ENCODE results near the gene CDK4. TPM values are rescaled to one million over a fixed set of nuclear protein-coding genes. Genes with fewer than 3 reads are reported as not detected.

The CDK4 gene
- total and polyA plus RNA-seq, 2 of the 13 experiments (the other 11 are each of a cell fraction or from before 2014, with no cell fraction given), result 191 to 209 TPM

DNA sequence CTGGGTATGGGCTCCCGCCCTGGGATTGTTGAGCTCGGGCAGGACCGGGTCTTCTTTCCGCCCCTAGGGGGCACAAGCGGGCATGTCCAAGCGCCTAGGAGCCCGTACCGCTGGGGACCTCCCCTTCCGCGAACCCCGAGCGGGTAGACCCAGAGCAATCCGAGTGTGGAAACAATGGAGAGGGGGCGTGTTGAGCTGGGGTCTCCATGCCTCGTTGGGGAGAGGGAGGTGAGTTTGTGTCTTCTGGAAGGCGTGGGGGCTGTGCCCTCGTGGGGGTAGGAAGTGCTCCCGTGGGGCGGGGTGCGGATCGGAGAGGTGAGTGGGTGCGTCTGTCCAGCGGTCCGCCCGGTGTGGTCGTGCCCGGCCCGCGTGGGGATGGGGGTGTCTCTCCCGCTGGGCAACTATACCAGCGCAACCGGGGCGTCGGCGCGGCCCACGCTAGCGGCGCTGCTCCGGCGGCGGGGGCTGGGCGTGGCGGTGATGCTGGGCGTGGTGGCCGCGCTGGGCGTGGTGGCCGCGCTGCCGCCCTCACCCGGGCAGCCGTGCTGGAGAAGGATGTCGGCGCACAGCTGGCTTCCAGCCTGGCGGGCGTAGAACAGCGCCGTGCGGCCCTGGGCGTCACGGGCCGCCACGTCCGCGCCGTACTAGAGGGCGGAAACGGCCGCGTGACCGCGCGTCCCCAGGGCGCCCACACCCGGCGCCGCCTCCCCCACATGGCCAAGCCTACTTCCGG is 25.8 kb downstream of the CDK4 start (continued):
- TF ChIP-seq HDAC1 (CRISPR knock-in tag; IDR thresholded peaks at IDR 0.05) (peak; percentile 42; the same call in 1 of the 2 replicates), SAFB2 (CRISPR knock-in tag; IDR thresholded peaks at IDR 0.05; ENCODE audit: borderline replicate concordance, low read depth) (peak; percentile 59; the same call in 1 of the 2 replicates), FOSL2 (CRISPR knock-in tag; IDR thresholded peaks at IDR 0.05) (no peak), ZNF205 (CRISPR knock-in tag; IDR thresholded peaks at IDR 0.05) (no peak; the same call in 1 of the 2 replicates), DNMT3B (CRISPR knock-in tag; conservative IDR thresholded peaks at IDR 0.05) (no peak), ZNF383 (CRISPR knock-in tag; IDR thresholded peaks at IDR 0.05; ENCODE audit: borderline replicate concordance) (no peak), MAFF (IDR thresholded peaks at IDR 0.05; ENCODE audit: low read depth, low read length) (no peak), CEBPB (IDR thresholded peaks at IDR 0.05; ENCODE audit: borderline replicate concordance, low read depth, low read length) (no peak), BRCA1 (CRISPR knock-in tag; IDR thresholded peaks at IDR 0.05) (no peak), ZBTB20 (CRISPR knock-in tag; IDR thresholded peaks at IDR 0.05; ENCODE audit: borderline replicate concordance, low read depth) (no peak; the same call in 1 of the 2 replicates), ZNF292 (CRISPR knock-in tag; IDR thresholded peaks at IDR 0.05; ENCODE audit: borderline replicate concordance, low read depth) (no peak), ZNF263 (CRISPR knock-in tag; IDR thresholded peaks at IDR 0.05) (no peak), ZNF775 (CRISPR knock-in tag; IDR thresholded peaks at IDR 0.05; ENCODE audit: borderline replicate concordance) (no peak), SSRP1 (CRISPR knock-in tag; IDR thresholded peaks at IDR 0.05) (no peak; the same call in 1 of the 2 replicates), ELF1 (CRISPR knock-in tag; IDR thresholded peaks at IDR 0.05) (peak; percentile 63; the same call in 1 of the 2 replicates), SP140L (CRISPR knock-in tag; IDR thresholded peaks at IDR 0.05; ENCODE audit: borderline replicate concordance) (no peak), ZNF354B (CRISPR knock-in tag; IDR thresholded peaks at IDR 0.05) (no peak), KLF12 (CRISPR knock-in tag; IDR thresholded peaks at IDR 0.05; ENCODE audit: borderline replicate concordance) (peak; percentile 79; the same call in 1 of the 2 replicates), NFKB2 (CRISPR knock-in tag; IDR thresholded peaks at IDR 0.05; ENCODE audit: borderline replicate concordance) (peak; percentile 58; the same call in 1 of the 2 replicates)
- TF ChIP-seq, protein P1, sequence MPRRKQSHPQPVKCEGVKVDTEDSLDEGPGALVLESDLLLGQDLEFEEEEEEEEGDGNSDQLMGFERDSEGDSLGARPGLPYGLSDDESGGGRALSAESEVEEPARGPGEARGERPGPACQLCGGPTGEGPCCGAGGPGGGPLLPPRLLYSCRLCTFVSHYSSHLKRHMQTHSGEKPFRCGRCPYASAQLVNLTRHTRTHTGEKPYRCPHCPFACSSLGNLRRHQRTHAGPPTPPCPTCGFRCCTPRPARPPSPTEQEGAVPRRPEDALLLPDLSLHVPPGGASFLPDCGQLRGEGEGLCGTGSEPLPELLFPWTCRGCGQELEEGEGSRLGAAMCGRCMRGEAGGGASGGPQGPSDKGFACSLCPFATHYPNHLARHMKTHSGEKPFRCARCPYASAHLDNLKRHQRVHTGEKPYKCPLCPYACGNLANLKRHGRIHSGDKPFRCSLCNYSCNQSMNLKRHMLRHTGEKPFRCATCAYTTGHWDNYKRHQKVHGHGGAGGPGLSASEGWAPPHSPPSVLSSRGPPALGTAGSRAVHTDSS (CRISPR knock-in tag; conservative IDR thresholded peaks at IDR 0.05), result no peak
- TF ChIP-seq, protein P2, sequence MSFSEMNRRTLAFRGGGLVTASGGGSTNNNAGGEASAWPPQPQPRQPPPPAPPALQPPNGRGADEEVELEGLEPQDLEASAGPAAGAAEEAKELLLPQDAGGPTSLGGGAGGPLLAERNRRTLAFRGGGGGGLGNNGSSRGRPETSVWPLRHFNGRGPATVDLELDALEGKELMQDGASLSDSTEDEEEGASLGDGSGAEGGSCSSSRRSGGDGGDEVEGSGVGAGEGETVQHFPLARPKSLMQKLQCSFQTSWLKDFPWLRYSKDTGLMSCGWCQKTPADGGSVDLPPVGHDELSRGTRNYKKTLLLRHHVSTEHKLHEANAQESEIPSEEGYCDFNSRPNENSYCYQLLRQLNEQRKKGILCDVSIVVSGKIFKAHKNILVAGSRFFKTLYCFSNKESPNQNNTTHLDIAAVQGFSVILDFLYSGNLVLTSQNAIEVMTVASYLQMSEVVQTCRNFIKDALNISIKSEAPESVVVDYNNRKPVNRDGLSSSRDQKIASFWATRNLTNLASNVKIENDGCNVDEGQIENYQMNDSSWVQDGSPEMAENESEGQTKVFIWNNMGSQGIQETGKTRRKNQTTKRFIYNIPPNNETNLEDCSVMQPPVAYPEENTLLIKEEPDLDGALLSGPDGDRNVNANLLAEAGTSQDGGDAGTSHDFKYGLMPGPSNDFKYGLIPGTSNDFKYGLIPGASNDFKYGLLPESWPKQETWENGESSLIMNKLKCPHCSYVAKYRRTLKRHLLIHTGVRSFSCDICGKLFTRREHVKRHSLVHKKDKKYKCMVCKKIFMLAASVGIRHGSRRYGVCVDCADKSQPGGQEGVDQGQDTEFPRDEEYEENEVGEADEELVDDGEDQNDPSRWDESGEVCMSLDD (CRISPR knock-in tag; IDR thresholded peaks at IDR 0.05; ENCODE audit: borderline replicate concordance), result peak; percentile 20; the same call in 1 of the 2 replicates
- TF ChIP-seq, protein P3, sequence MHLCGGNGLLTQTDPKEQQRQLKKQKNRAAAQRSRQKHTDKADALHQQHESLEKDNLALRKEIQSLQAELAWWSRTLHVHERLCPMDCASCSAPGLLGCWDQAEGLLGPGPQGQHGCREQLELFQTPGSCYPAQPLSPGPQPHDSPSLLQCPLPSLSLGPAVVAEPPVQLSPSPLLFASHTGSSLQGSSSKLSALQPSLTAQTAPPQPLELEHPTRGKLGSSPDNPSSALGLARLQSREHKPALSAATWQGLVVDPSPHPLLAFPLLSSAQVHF (CRISPR knock-in tag; IDR thresholded peaks at IDR 0.05), result no peak
